GM12878 (cell line): ENCODE results near the gene SCCPDH. TPM values are rescaled to one million over a fixed set of nuclear protein-coding genes. Genes with fewer than 3 reads are reported as not detected.

Experiments used
- ATAC-seq: fragments of 200-7000 bp; cut with Tn5 transposase; 3 replicates; pipeline ENCODE4 v1.9.1; 2020; ENCODE audit warnings: mild to moderate bottlenecking, moderate library complexity
- BruUV-seq: library from RNA; stranded (reverse); fragments of 400-500 nt; replicated peaks from 2 replicates; lab custom pipeline; 2021; lab: Mats Ljungman, UMichigan
- CTCF ChIA-PET: fragments of 300-600 bp; sonication (Branson Sonifier 250); formaldehyde crosslinking; extraction: SDS; loops from one replicate; lab custom pipeline; 2021; ENCODE audit warnings: inconsistent platforms; lab: Yijun Ruan, JAX
- POLR2A ChIA-PET: fragments of 350-600 bp; formaldehyde crosslinking; extraction: SDS; loops from one replicate; lab custom pipeline; 2021; ENCODE audit warnings: inconsistent platforms; lab: Charles Lee
- RAD21 ChIA-PET: fragments of 300-600 bp; sonication (Branson Sonifier 250); formaldehyde crosslinking; loops from one replicate; lab custom pipeline; 2023; ENCODE audit warnings: antibody characterized with exemption; ENCODE audit not compliant: unreplicated experiment; lab: Charles Lee
- SMC1A ChIA-PET: fragments of 300-600 bp; sonication (Branson Sonifier 250); formaldehyde crosslinking; loops from one replicate; lab custom pipeline; 2023; ENCODE audit not compliant: unreplicated experiment, uncharacterized antibody; lab: Charles Lee
- DNase-seq: peaks from one replicate; pipeline ENCODE4 v3.0.0-alpha.2; 2011; ENCODE audit warnings: low read depth, low spot score
- FAIRE-seq: peaks from 3 replicates; lab custom pipeline; 2011; peaks lifted over from hg19 to GRCh38; lab: Jason Lieb, UNC
- H2AFZ ChIP-seq: 2 replicates; pipeline ENCODE4 v1.6.0; 2011; ENCODE audit warnings: low read depth, low read length, control low read depth; ENCODE audit not compliant: control insufficient read depth
- H3K27ac ChIP-seq: 2 replicates; pipeline ENCODE4 v1.5.1; 2011; ENCODE audit warnings: control low read depth; ENCODE audit not compliant: control insufficient read depth, insufficient read depth
- H3K27me3 ChIP-seq, 2 experiments: replicated peaks in 1 of 2; 2 replicates each; pipeline versions ENCODE4 v1.6.0 to v1.6.1; 2011; ENCODE audit warnings: low read length in 1 of 2; ENCODE audit not compliant: control insufficient read depth in 2 of 2, insufficient read depth in 2 of 2
- H3K36me3 ChIP-seq, 2 experiments: 2 replicates each; pipeline ENCODE4 v1.5.1; 2011; ENCODE audit warnings: low read length in 1 of 2; ENCODE audit not compliant: control insufficient read depth in 2 of 2, insufficient read depth in 2 of 2
- H3K4me1 ChIP-seq: 2 replicates; pipeline ENCODE4 v1.6.1; 2011; ENCODE audit warnings: mild to moderate bottlenecking, low read length, moderate library complexity, mixed read lengths; ENCODE audit not compliant: control insufficient read depth, insufficient read depth
- H3K4me2 ChIP-seq: 2 replicates; pipeline ENCODE4 v1.6.0; 2011; ENCODE audit warnings: control low read depth; ENCODE audit not compliant: control insufficient read depth, insufficient read depth
- H3K4me3 ChIP-seq: fragments of 200-600 bp; sonication (generic); 2 replicates; pipeline ENCODE4 v1.5.1; 2016
- H3K79me2 ChIP-seq: 2 replicates; pipeline ENCODE4 v1.6.0; 2011; ENCODE audit warnings: low read length; ENCODE audit not compliant: control insufficient read depth, insufficient read depth
- H3K9ac ChIP-seq: 2 replicates; pipeline ENCODE4 v1.8.0; 2011; ENCODE audit warnings: low read length, control low read depth, mixed read lengths; ENCODE audit not compliant: control insufficient read depth, insufficient read depth
- H3K9me3 ChIP-seq: replicated peaks from 3 replicates; pipeline ENCODE4 v1.5.1; 2011; ENCODE audit warnings: mild to moderate bottlenecking, low read length; ENCODE audit not compliant: control insufficient read depth, insufficient read depth
- H4K20me1 ChIP-seq: 2 replicates; pipeline ENCODE4 v1.6.0; 2011; ENCODE audit not compliant: control insufficient read depth, insufficient read depth
- ASH2L ChIP-seq: fragments of 300-600, 200-600 bp; sonication (generic); IDR thresholded peaks from 2 replicates; pipeline ENCODE4 v1.6.1; 2017; ENCODE audit warnings: low read depth, mild to moderate bottlenecking, borderline replicate concordance
- CTCF ChIP-seq, 3 experiments: IDR thresholded peaks in 2 of 3; conservative IDR thresholded peaks in 1 of 3; 2 replicates each; pipeline ENCODE4 v1.5.1; 2011; ENCODE audit warnings: low read depth in 3 of 3, low read length in 3 of 3, mild to moderate bottlenecking in 3 of 3, control low read depth in 2 of 3, moderate library complexity in 2 of 3, inconsistent platforms in 1 of 3, mixed read lengths in 1 of 3; ENCODE audit not compliant: control insufficient read depth in 2 of 3, insufficient read depth in 1 of 3; ENCODE audit errors: extremely low read depth in 1 of 3
- NR2C1 ChIP-seq: fragments of 450-650 bp; IDR thresholded peaks from 2 replicates; pipeline ENCODE4 v1.6.1; 2017; ENCODE audit warnings: antibody characterized with exemption, mild to moderate bottlenecking, moderate library complexity
- RB1 ChIP-seq: fragments of 450-650 bp; formaldehyde crosslinking; IDR thresholded peaks from 2 replicates; pipeline ENCODE4 v1.6.1; 2017; ENCODE audit warnings: mild to moderate bottlenecking, borderline replicate concordance
- TCF7 ChIP-seq: IDR thresholded peaks from 2 replicates; pipeline ENCODE4 v1.6.1; 2014; ENCODE audit warnings: antibody characterized with exemption, borderline replicate concordance
- WGBS: methylation state at CpG from one replicate; pipeline ENCODE4 v1.1.6; 2016; ENCODE audit warnings: low lambda C conversion rate; ENCODE audit not compliant: insufficient replicate concordance, insufficient coverage; ENCODE audit errors: missing lambda C conversion rate; 5-methylcytosine and 5-hydroxymethylcytosine counted together
- in situ Hi-C: fragments of 300-500 bp; cut with MboI; formaldehyde crosslinking; loops from 9 replicates; pipeline ENCODE4 v1.14.3; 2018; ENCODE audit warnings: mixed read lengths
- intact Hi-C: fragments of 100-400 bp; cut with micrococcal nuclease; formaldehyde crosslinking; loops from one replicate; pipeline ENCODE4 v1.14.2; 2022; ENCODE audit not compliant: unreplicated experiment
- polyA plus RNA-seq, 11 experiments: library from polyadenylated mRNA; depleted of rRNA in 4 of 11; unstranded in 6 of 11; stranded (reverse) in 5 of 11; fragments of >200 nt; fragmentation: Nextera tagmentation in 4 of 11; fragmentation: Illumina TruSeq in 1 of 11; extraction: Ambion mirVana in 4 of 11; extraction: Trizol in 1 of 11; gene quantifications; 1 replicate in 1 of 11; 2 replicates in 10 of 11; pipeline versions ENCODE4 v1.2.1 to v1.2.3, GENCODE V29; 2011 to 2016; ENCODE audit warnings: inconsistent platforms in 2 of 11, missing spikeins in 2 of 11, low read depth in 1 of 11
- total RNA-seq, 4 experiments: library from RNA; depleted of rRNA in 3 of 4; stranded (reverse); fragments of >200 nt in 3 of 4; fragmentation: Illumina TruSeq in 1 of 4; extraction: Trizol in 1 of 4; gene quantifications; 2 replicates each; pipeline versions ENCODE4 v1.2.1 to v1.2.3, GENCODE V29; 2013 to 2021

SCCPDH gene
- total and polyA plus RNA-seq, 10 of the 15 experiments (the other 5 are each of a cell fraction or from before 2014, with no cell fraction given): 5.4 to 44.8 (median 24.5) TPM

DNA sequence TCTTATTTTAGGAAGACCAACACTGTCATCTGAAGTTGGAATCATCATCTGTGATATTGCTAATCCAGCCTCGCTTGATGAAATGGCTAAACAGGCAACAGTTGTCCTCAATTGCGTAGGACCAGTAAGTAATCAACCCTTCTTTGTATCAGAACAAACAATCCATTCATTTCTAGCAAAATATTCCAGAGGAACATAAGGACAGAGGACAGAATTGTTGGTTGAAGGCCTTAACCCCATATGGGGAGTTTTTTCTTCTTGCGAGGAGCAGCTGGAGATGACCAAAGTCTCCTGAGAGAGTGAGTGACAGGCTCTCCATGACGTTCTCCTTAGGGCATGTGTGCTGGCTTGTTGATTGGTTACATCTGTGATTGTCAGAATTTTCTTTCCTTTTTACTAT, 2.7 kb downstream of the SCCPDH start:
- H3K9ac ChIP-seq: no peak overlapping the region
- H3K4me1 ChIP-seq: no peaks in the 10 kb centered on the region
- H3K36me3 ChIP-seq: no peaks in the 10 kb centered on the region
- no peak for FAIRE-seq
- in situ Hi-C loops: no loop called here
- DNase-seq: no peak
- WGBS: 97% methylated on average over 4 of the region's 4 CpGs
- SMC1A ChIA-PET: no interaction called here
- 0 out of 2 replicates have a peak, but pooled peaks cover 3% of the 10 kb centered on the region for H3K79me2 ChIP-seq
- BruUV-seq: no TSS peak
- intact Hi-C loops: no loop called here
- TF ChIP-seq CTCF (IDR thresholded peaks at IDR 0.05 in 2 of 3, conservative IDR thresholded peaks at IDR 0.05 in 1 of 3; ENCODE audit: control insufficient read depth in 2 of 3, extremely low read depth in 1 of 3, insufficient read depth in 1 of 3, low read depth in 3 of 3, low read length in 3 of 3): no peak
- no peak for TF ChIP-seq RB1
- TF ChIP-seq, all 136 proteins: peak for 0
- POLR2A ChIA-PET: no interaction called here
- RAD21 ChIA-PET: no interaction called here
- CTCF ChIA-PET: interaction anchor here (1.1 kb wide), 1 partner anchor 31 kb away, joined by 3 read pairs; no protein-coding TSS in a partner anchor
- Histone ChIP-seq H3K4me3 (no peak overlapping the region), H3K9me3 (peaks cover 7% of the 10 kb centered on the region; the same call in 2 of the 3 replicates), H3K27me3 (no peaks in the 10 kb centered on the region), H4K20me1 (no peaks in the 10 kb centered on the region), H3K4me2 (no peak overlapping the region), H3K27ac (no peak overlapping the region), H2AFZ (no peak overlapping the region)
- no peak for ATAC-seq

DNA sequence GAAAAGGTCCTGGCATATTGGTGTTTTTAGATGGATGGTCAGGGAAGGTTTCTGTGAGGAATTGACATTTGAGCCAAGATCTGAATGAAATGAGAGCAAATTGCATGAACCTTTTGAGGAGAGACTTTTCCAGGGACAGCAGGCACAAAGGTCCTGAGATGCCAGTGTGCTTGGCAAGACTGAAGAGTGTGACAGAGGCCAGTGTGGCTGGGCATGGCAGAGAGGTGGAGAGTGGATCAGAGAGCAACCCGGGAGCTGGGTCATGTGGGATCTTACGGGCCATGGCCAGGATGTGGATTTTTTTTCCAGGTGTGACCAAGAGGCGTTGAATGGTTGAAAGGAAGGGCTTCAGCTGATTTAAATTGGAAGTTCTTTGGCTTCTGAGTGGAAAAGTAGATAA, 3.4 kb downstream of the SCCPDH start:
- ChIA-PET CTCF (no interaction called here), SMC1A (no interaction called here), POLR2A (no interaction called here), RAD21 (no interaction called here)
- no peak overlapping the region for H3K4me2 ChIP-seq
- H3K27me3 ChIP-seq: no peaks in the 10 kb centered on the region
- H3K9ac ChIP-seq: no peak overlapping the region
- H3K4me1 ChIP-seq: no peaks in the 10 kb centered on the region
- H3K36me3 ChIP-seq: no peaks in the 10 kb centered on the region
- H4K20me1 ChIP-seq: no peaks in the 10 kb centered on the region
- peaks cover 7% of the 10 kb centered on the region; the same call in 2 of the 3 replicates for H3K9me3 ChIP-seq
- no peak for FAIRE-seq
- in situ Hi-C loops: no loop called here
- H3K4me3 ChIP-seq: no peak overlapping the region
- 91% methylated on average over 3 of the region's 3 CpGs for WGBS
- H3K79me2 ChIP-seq: 0 out of 2 replicates have a peak, but pooled peaks cover 3% of the 10 kb centered on the region
- BruUV-seq: no TSS peak
- ATAC-seq: no peak
- intact Hi-C loops: no loop called here
- DNase-seq: no peak
- TF ChIP-seq NR2C1 (no peak), TCF7 (no peak), ASH2L (no peak)
- no peak overlapping the region for H3K27ac ChIP-seq
- no peak overlapping the region for H2AFZ ChIP-seq
